ENCODE results near the gene STK36.
"Not testable (repeated sequence)": the region's sequence is repeated elsewhere in the genome, so short reads cannot be mapped to it uniquely, and the experiment has no call there.

STK36 gene

DNA sequence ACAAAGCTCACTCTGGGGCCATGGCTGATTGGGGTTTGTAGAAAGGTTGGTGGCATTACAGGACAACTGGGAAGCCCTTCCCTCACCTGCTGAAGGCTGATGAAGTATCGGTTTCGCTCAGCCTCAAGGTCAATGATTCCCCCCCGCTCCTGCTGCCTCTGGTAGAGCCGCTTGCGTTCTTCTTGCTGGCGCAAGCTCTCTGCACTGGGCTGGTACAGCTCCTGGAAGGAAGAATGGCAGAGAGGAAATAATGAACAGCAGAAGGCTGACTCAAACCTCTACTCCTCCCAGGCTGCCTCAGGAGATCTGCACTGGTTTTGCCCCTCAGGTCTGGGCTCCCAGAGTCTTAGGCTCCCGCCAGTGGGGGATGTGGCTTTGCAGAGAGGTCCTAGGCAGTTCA, 7.2 kb upstream of the STK36 start:
- no peak for DNase-seq

DNA sequence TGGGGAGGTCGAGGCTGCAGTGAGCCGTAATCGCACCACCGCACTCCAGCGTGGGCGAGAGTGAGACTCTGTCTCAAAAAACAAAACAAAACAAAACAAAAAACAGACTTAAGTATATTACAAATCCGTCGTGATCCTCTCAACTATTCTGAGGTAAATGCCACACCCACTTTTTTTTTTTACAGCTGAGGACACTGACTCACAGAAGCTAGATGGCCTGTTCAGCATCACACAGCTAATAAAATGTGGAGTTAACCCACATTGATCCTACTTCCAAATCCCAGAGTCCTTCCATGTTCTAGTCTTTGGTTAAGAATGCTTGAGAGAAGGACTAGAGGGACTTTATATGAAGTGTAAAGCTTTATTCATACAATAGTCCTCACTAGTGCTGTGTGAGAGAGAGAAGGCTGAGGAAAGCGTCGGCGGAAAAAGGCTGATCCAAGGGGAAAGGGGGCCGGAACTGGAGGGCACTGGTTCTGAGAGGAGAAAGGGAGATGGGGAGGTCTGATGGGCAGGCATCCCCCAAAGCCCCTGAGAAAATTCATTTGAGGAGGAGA, 711 bp upstream of the STK36 start:
- no peak for DNase-seq

DNA sequence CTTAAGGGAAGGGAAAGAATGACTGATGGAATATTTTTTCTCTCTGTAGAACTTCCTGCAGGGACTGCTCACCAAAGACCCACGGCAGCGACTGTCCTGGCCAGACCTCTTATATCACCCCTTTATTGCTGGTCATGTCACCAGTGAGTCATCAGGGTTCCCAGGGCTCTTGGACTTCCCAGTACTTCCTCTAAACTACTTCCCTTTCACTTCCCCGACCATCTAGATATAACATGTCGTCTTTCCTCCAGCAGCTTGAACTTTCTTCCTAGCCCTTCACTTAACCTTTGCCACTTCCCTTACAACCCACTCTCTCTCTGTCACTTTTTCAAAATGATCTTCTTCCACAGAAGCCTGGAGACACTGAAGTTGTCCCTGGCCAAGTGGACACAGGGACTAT, 7.2 kb downstream of the STK36 start:
- DNase-seq: no peak

DNA sequence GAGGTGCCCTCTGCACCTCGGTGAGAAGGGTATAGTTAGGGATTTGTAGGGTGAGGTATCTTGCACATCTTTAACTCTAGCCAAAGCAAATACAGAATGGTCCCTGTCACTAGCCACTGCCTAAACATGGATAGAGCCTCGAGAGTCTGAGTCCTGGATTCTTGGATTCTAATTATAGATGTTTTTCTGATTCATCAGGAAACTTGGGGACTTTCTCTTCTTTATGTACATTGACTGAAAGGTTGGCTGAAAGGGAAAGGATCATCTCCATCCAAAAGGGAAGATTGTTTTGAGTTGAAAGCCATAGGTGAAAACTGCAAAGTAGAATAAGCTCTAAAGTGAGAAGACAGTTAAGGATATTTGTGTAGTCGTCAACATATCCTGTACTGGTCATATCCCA, 8.2 kb downstream of the STK36 start:
- no peak for DNase-seq

DNA sequence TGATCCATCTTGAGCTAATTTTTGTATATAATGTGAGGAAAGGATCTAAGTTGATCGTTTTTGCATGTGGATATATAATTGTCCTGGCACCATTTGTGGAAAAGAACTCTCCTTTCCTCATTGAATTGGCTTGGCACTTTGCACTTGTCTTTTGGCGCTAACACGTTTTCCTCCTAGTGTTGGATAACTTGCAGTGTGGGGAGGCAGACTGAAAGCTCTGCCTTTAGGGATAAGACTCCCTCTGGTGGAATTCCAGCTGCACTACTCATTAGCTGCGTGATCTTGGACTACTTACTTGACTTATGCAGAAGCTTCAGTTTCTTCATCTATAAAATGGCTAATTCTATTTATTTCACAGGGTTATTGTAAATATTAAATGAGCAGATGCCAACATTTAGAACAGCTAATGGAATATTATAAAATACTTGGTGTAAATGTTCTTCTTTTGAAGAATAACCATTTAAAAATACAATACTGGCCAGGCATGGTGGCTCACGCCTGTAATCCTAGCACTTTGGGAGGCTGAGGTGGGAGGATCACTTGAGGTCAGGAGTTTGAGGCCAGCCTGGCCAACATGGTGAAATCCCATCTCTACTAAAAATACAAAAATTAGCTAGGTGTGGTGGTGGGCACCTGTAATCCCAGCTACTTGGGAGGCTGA, 15.6 kb downstream of the STK36 start:
- DNase-seq: not testable (repeated sequence)

DNA sequence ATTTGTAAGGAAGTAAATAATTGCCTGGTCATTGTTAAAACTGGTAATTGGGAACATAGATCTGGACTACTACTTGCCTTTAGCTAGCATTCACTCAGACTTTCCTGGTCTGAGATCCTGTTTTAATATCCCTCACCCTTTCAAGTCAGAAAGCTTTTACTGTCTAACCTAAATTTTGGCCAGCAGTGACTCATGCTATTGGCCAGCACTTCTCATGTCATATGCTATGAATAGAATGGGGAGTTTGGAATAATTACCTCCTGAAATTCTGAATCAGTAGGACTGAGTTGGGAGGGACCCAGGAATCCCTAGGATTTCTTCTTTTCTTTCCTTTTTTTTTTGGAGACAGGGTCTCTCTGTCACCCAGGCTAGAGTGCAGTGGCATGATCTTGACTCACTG, 19.3 kb downstream of the STK36 start:
- no peak for DNase-seq

DNA sequence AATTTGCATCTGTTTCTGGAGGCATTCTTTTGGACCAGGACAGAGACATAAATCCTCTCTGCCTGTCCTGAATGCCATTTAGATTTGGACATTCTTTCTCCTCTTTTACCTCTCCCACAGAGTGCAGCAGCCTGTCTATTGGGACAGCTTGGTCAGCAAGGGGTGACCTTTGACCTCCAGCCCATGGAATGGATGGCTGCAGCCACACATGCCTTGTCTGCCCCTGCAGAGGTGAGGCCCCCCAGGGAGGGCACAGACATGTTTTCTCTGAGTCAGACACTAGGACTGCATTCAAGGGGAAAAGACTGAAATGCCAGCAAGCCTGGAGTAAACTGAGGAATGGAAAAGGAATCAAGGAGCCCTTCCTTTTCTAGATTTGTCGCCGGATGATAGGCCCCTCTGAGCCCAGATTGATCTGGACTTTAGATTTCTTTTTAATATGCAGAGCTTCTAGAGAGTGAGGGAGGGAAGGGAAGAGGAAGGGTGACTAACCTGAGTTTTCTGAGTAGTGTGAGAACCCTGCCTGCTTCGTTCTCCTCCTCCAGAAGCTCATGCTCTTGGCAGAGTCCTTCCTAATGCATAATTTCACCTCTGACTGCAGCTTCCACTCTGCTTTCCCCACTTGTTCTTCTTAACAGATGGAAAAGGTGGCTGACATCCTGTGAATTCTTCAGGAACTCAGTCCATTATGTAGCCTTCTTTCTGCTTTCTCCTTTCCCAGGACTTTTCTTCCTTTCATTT, 22.7 kb downstream of the STK36 start:
- no peak for DNase-seq

DNA sequence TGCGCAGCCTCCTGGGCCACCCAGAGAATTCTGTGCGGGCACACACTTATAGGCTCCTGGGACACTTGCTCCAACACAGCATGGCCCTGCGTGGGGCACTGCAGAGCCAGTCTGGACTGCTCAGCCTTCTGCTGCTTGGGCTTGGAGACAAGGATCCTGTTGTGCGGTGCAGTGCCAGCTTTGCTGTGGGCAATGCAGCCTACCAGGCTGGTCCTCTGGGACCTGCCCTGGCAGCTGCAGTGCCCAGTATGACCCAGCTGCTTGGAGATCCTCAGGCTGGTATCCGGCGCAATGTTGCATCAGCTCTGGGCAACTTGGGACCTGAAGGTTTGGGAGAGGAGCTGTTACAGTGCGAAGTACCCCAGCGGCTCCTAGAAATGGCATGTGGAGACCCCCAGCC, 27.0 kb downstream of the STK36 start:
- DNase-seq: no peak

DNA sequence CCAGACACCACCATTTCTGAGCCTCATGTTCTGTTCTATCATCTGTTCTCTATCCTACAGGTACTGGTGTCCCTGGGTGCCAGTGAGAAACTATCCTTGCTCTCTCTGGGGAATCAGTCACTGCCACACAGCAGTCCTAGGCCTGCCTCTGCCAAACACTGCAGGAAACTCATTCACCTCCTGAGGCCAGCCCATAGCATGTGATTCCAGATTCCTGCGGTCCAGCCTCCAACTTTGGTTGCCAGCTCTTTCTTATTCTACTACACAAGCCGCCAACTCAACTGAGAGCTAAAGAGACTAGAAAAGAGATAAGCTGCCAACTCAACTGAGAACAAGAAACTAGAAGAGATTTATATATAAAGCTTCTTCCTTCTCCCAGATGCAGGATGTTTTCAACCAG, 29.9 kb downstream of the STK36 start:
- no peak for DNase-seq

DNA sequence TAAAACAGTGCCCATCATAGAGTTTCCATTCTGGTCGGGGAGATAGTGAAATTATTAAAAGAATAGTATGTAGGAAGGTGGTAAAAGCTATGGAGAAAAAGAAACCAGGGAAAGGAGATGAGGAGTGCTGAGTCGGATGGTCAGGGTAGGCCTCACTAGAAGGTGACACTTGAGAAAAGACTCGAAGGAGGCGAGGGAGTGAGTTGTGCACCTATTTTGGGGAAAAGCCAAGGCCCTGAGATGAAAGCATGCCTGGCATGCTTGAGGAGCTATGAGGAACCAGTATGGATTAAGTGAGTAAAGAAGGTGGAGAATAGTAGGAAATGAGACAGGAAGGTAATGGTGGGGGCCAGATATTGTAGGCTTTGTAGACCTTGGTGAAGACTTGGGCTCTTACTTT, 31.5 kb downstream of the STK36 start:
- DNase-seq: no peak

DNA sequence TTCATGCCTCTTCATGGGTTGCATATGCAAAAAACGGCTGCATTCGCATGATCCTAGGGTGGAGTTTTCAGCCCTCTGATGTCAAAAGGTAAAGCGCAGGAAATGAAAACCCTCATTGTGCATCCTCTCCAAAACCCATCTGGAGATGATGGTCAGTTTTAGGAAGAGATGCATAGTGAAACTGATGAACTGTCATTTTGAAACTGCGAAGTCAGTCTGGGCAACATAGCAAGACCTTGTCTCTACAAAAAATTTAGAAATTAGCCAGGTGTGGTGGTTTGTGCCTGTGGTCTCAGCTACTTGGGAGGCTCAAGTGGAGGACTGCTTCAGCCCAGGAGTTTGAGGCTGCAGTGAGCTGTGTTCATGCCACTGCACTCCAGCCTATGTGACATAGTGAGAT, 36.2 kb downstream of the STK36 start:
- no peak for DNase-seq

DNA sequence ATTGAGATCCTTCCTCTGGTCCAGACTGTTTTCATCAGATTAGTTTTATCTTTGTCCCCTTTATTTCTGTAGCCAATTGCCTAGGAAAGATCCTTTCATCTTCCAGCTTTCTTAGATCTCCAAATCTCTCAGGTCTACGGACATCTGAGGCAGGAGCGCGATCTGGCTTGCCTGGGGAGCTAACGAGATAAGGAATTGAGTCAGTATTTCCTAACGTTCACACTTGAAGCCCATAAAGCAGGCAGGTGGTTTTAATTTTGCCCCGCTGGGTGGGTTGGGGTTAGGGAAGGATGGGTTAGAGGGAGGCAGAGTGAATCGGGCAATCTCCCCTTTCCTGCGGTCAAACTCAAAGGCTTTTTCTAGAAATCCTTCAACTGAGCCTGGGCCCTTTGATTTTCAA, 38.0 kb downstream of the STK36 start:
- DNase-seq: no peak

DNA sequence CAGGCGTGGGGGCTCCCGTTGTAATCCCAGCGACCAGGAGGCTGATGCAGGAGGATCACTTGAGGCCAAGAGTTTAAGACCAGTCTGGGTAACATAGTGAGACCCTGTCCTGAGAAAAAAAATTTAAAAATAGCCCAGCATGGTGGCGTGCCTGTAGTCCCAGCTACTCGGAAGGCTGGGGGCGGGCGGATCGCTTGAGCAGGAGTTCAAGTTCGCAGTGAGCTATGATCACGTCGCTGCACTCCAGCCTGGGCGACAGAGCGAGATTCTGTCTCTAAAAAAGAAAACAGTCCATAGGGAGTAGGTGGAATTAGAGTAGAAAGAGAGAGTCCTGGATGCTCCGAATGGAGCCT, 38.4 kb downstream of the STK36 start:
- DNase-seq: no peak

DNA sequence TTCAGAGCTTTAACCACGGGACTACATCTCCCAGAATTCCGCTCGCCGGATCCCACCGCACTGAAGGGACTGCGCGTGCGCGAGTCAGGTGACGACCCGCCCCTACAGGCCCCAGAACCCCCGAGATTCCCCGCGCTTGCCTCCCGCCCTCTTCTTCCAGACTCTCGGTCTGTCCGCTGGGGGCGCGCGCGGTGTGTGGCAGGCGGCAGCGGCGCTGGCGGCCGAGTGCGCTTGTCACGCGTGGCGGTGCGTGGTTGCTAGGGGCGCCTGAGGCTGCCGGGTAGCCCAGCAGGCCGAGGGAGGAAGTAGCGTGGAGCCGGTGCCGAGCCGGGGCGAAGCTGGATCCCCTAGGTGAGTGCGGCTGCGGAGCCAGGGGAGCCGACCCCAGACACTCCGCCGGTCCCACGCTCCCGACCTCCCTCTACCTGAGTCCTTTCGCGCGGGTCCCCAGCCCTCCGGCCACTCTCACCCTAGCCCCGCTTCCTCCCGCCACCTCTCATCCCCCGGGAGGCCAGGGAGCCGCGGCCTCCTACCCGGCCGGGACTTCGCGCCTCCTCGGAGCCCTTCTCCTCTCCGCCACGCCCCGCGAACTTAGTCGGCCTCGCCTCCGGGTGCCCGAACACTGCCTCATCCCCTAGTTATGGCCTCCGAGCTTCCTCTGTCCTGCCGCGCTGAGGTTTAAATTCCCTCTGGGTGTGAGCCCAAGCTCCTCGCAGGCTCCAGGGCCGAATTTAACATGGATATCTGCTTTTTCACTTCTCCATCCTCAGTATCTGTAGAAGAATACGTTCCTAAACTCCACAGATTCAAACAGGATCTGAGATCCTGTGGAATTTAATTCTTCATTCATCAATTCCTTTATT, 39.0 kb downstream of the STK36 start, which contains the start of gene TTLL4:
TSS of gene TTLL4 (plus strand) at position 149 of the 863 bp plus-strand sequence. CDS start 26,842 bp downstream, outside the sequence.
- peak; percentile 98 for DNase-seq

DNA sequence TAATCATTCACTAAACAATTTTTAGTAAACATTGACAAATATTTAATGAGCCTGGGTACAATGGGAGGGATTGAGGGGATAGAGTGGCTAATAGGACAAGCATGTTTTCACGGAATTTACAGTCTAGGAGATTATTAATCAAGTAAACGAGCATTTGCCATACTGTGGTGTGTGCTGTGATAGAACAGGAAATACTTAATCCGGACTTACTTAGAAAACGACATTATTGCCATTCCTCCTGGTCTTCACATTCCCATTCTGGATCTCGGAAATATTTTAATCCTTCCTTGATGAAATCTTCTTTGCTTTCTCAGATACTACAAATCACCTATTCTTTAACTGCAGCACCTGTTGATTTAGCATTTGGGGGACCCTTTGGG, 39.7 kb downstream of the STK36 start:
- DNase-seq: no peak

DNA sequence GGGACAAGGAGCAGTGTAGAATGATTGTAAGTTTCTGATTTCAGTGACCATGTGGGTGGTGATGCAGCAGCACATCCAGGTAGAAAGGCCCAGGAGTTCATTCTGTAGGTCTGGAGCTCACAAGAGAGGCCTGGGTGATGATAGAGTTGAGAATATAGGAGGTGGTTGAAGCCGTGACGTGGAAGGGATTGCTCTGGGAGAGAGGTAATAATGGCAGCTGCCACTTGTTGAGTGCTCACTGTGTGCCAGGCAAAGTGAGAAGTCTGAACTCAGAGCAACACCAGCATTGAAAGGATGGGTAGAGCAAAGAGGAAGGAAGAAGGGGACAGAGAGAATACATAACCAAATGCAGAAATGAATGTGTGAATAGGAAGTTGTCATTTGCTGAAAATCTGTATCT, 42.0 kb downstream of the STK36 start:
- no peak for DNase-seq

DNA sequence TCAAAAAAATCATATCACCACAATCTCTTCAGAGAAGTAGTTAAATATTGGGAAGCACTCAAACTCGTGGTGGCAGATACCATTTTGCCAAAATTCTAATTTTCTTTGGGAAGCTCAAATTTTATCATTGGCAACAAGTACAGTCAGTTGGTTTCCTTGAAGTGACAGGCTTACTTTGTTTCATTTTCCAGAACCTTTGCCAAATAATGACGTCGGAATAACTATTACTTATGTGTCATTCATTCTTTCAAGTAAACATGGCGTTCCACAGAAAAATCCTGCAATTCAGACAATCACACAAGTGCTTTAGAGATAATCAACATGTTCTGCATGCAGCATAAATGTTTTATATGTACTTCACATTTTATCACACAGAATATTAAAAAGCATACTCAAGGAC, 44.2 kb downstream of the STK36 start:
- DNase-seq: no peak

DNA sequence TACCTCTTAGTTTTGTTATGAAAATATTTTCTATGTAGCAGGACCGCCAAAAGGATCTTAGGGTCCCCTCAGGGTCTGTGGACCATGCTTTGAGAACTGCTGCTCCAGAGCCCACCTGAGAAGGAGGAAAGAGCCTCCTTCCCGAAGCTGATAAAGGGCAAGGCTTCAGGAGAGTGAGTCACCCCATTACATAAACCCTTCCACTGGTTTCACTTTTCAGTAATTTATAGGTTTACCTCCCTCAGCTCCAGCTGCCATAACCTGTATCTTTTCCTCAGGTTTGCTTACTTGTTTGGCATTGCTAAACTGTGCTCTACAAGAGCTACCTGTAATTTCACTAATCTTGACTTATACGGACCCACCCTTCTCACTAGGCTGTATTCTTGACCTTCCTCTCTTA, 45.4 kb downstream of the STK36 start:
- no peak for DNase-seq

DNA sequence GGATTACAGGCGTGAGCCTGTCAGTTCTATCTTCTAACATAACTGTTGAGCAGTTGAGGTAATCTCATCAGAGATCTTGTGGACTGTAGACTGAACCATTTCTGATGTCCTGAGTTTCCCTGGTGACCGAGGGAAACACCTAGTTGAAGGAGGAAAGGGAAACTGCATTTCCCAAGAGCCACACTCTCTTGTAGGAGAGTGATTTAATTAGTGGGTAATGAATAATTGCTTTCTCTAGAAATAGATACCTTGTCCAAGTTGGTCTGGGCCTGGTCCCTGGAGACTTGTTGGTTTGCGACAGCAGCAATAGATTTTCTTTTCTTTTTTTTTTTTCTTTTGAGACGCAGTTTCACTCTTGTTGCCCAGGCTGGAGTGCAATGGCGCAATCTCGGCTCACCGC, 46.2 kb downstream of the STK36 start:
- DNase-seq: no peak

DNA sequence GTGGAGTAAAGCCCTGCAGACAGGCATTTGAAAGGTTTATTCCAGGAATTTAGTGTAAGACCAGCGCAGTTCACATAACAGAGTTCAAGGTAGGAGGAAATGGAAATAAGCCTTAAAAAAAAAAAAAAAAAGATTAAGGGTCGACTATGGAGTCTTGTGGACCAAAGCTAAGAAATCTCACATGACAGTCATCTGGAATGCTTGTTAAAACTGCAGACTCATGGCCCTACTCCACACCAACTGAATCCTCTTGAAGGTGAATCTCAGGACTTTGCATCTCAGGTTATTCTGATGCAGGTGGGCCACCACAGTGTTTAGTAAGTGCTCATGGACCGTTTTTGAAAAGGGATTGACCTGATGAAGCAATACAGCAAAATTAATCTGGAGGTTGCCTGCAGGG, 47.6 kb downstream of the STK36 start:
- no peak for DNase-seq

DNA sequence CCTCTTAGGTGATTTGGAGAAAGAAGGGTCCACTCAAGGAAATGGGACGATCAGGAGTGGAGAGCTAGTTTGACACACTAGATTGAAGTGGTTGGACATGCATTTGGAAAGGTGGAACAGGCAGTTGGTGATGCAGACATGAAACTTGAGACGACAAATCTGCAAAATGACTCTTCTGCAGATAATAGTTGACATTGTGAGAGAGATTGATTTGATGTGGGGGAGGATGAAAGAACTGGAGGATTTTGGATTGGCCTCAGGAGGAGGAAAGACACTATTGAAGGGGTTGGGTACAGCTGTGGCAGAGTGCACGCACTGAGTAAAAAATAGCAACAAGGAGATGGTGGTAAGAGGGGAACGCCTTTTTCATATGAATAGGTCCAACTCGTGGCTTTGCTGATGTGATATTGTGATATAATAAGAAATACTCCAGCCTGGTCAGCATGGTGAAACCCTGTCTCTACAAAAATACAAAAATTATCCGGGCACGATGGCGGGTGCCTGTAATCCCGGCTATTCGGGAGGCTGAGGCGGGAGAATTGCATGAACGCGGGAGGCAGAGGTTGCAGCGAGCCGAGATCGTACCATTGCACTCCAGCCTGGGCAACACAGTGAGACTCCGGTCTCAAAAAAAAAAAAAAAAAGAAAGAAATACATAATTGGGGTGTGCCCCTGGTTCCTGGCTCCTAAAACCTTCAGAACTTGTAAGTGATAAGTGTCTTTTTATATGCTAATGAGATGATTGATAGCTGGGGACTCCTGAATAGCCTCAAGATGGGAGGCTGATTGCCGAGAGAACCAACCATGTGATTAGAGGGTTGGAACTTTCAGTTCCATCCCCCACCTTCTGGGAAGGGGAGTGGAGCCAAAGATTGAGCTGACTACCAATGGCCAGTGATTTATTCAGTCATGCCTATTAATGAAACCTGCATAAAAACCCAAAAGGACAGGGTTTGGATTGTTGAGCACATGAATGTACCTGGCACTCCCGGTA, 48.5 kb downstream of the STK36 start:
- DNase-seq: no peak

DNA sequence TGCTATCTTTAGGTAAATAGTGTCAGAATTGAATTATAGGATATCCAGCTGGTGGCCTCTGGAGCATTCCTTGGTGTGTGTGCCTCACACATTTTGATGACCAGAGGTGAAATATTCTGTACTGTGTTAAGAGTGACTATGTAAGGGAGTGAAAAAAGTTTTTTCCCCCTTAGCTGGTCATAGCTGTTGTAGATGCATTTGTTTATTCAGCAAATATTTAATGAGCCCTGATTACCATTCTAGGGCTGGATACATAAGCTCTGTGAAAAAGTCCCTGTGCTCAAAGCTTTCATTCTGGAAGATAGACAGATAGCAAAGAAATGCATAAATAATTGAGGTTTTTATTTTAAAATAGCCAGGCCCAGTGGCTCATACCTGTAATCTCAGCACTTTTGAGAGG, 49.6 kb downstream of the STK36 start:
- no peak for DNase-seq

All from activated effector memory CD4-positive, alpha-beta T cell treated with Interleukin-2 at 50 U/mL for 16 hours (primary cell).